OCI-LY3 (cell line): Measurements from ENCODE around the gene PFN1.

ENCODE experiments used
- H2AFZ ChIP-seq: fragments of 200-600, 300-600 bp; shearing (Covaris generic); 2 replicates; pipeline ENCODE4 v1.6.0; 2014; ENCODE audit warnings: antibody characterized with exemption, low read depth, low read length
- H3K27ac ChIP-seq: fragments of 200-600, 300-600 bp; sonication (generic); 2 replicates; pipeline ENCODE4 v1.5.1; 2014; ENCODE audit warnings: mild to moderate bottlenecking, low read length, moderate library complexity, mixed read lengths
- H3K27me3 ChIP-seq: fragments of 200-600, 300-600 bp; sonication (generic); 2 replicates; pipeline ENCODE4 v1.6.1; 2014; ENCODE audit warnings: low read depth, low read length, mixed read lengths
- H3K36me3 ChIP-seq: fragments of 200-600, 300-600 bp; sonication (generic); replicated peaks from 2 replicates; pipeline ENCODE3; 2014; ENCODE audit warnings: low read depth, low read length, mixed read lengths
- H3K4me1 ChIP-seq: fragments of 300-600, 200-600 bp; sonication (generic); 2 replicates; pipeline ENCODE4 v1.6.1; 2014; ENCODE audit warnings: low read length, mixed read lengths
- H3K4me2 ChIP-seq: fragments of 200-600, 300-600 bp; sonication (generic); 2 replicates; pipeline ENCODE4 v1.6.1; 2014; ENCODE audit warnings: low read length, mixed read lengths
- H3K4me3 ChIP-seq: fragments of 300-600, 200-600 bp; sonication (generic); 2 replicates; pipeline ENCODE4 v1.5.1; 2014; ENCODE audit warnings: antibody characterized with exemption, mild to moderate bottlenecking, low read length, moderate library complexity
- H3K79me2 ChIP-seq: fragments of 300-600, 200-600 bp; shearing (Covaris generic); 2 replicates; pipeline ENCODE4 v1.6.1; 2014; ENCODE audit warnings: mild to moderate bottlenecking, low read length, mixed read lengths
- H3K9ac ChIP-seq: fragments of 300-600, 200-600 bp; shearing (Covaris generic); 2 replicates; pipeline ENCODE4 v1.6.0; 2014; ENCODE audit warnings: mild to moderate bottlenecking, low read length, moderate library complexity
- H3K9me3 ChIP-seq: fragments of 200-600, 300-600 bp; shearing (Covaris generic); 2 replicates; pipeline ENCODE4 v1.6.1; 2014; ENCODE audit warnings: low read length, mixed read lengths; ENCODE audit not compliant: insufficient read depth
- H4K20me1 ChIP-seq: fragments of 200-600, 300-600 bp; sonication (generic); 2 replicates; pipeline ENCODE4 v1.6.1; 2016; ENCODE audit warnings: low read length, mixed read lengths; ENCODE audit not compliant: insufficient read depth
- CTCF ChIP-seq: fragments of 200-600, 300-600 bp; sonication (generic); IDR thresholded peaks from 2 replicates; pipeline ENCODE4 v1.5.1; 2014; ENCODE audit warnings: antibody characterized with exemption, low read length, low read depth
- EZH2phosphoT487 ChIP-seq: fragments of 200-600 bp; shearing (Covaris generic); IDR thresholded peaks from 2 replicates; pipeline ENCODE4 v1.6.1; 2018; ENCODE audit warnings: antibody characterized with exemption, mixed run types, low read depth

PFN1 gene

GRCh38 chr17:4980644-4981216 is 32.4 kb upstream of the PFN1 start:
- no peak overlapping the region for H3K4me3 ChIP-seq
- peaks cover 20% of the 10 kb centered on the region for H3K4me1 ChIP-seq
- no peaks in the 10 kb centered on the region for H4K20me1 ChIP-seq
- H3K27me3 ChIP-seq = no peaks in the 10 kb centered on the region
- peaks cover 11% of the 10 kb centered on the region for H3K36me3 ChIP-seq
- no peaks in the 10 kb centered on the region for H3K9me3 ChIP-seq
- peak; percentile 58 for TF ChIP-seq CTCF
- TF ChIP-seq EZH2phosphoT487 = no peak
- H2AFZ ChIP-seq = no peak overlapping the region
- no peak overlapping the region for H3K27ac ChIP-seq
- H3K9ac ChIP-seq = no peak overlapping the region
- H3K4me2 ChIP-seq = peak overlapping the region; percentile 19; the same call in 1 of the 2 replicates
- 0 out of 2 replicates have a peak, but pooled peaks cover under 1% of the 10 kb centered on the region for H3K79me2 ChIP-seq

DNA sequence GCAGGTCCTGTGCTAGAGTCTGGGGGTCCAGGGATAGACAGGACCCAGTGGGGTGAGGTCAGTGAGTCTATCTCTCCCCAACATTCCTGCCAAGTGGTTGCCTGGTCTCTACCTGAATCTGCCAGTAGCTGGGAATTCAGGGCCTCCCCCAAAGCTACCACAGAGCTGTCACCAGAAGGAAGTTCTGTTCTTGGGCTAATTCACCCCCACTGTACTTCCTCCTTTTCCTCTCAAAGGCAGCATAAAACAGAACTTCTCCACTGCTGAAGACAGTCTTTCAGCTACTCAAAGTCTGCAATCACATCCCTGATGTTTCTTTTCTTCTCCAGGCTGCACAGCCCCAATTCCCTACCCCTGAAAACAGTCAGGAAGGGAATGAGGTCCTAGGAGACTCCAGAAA is 30.4 kb upstream of the PFN1 start:
- H3K9me3 ChIP-seq = no peaks in the 10 kb centered on the region
- no peaks in the 10 kb centered on the region for H4K20me1 ChIP-seq
- no peaks in the 10 kb centered on the region for H3K27me3 ChIP-seq
- no peak overlapping the region for H3K9ac ChIP-seq
- no peak overlapping the region for H3K4me2 ChIP-seq
- peaks cover 11% of the 10 kb centered on the region for H3K36me3 ChIP-seq
- H2AFZ ChIP-seq = no peak overlapping the region
- H3K79me2 ChIP-seq = no peaks in the 10 kb centered on the region
- peaks cover 20% of the 10 kb centered on the region for H3K4me1 ChIP-seq
- no peak overlapping the region for H3K4me3 ChIP-seq
- TF ChIP-seq CTCF = no peak
- TF ChIP-seq EZH2phosphoT487 = no peak
- no peak overlapping the region for H3K27ac ChIP-seq

DNA sequence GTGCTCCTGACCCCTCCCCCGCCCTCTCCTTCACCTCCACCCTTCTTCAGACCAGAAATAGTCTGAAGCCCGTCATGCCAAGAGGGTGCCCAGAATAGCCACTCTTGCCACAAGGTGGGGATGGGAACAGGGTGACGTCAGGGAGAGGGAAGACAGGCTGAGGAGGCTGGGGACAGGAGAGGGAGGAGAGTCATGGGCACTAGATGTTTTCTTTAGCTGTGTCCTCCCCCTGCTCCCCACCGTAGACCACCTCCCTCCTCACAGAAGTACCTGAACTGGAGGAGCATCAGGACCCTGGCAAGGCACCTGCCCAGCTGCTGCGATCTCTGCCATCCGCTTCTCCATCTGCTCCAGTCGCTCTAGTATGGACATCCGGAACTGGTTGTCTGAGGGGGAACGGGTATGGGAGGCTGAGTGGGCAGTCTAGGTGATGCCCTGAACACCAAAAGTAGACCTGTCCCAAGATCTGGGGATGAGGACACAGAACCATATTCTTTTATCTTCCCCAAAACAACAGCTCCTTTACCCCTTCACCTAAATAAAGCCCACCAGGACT is 25.9 kb upstream of the PFN1 start:
- H3K36me3 ChIP-seq = peaks cover 17% of the 10 kb centered on the region
- no peak overlapping the region for H3K27ac ChIP-seq
- TF ChIP-seq EZH2phosphoT487 (no peak), CTCF (no peak)

GRCh38 chr17:4973256-4974114 is 25.2 kb upstream of the PFN1 start:
- Histone ChIP-seq H4K20me1 (no peaks in the 10 kb centered on the region), H3K27me3 (no peaks in the 10 kb centered on the region), H3K79me2 (peaks cover 2% of the 10 kb centered on the region; the same call in 1 of the 2 replicates), H3K9me3 (no peaks in the 10 kb centered on the region), H3K27ac (no peak overlapping the region), H2AFZ (no peak overlapping the region), H3K4me3 (no peak overlapping the region), H3K36me3 (peaks cover 20% of the 10 kb centered on the region), H3K4me1 (0 out of 2 replicates have a peak, but pooled peaks cover under 1% of the 10 kb centered on the region), H3K4me2 (no peak overlapping the region), H3K9ac (no peak overlapping the region)
- no peak for TF ChIP-seq EZH2phosphoT487
- no peak for TF ChIP-seq CTCF

More for the DNA sequence above, 25.9 kb upstream of the PFN1 start:
- Histone ChIP-seq H3K27me3 (no peaks in the 10 kb centered on the region), H3K4me2 (no peak overlapping the region), H3K79me2 (no peaks in the 10 kb centered on the region), H3K4me3 (no peak overlapping the region), H3K4me1 (peaks cover 5% of the 10 kb centered on the region; the same call in 1 of the 2 replicates), H2AFZ (no peak overlapping the region), H3K9ac (no peak overlapping the region), H3K9me3 (no peaks in the 10 kb centered on the region), H4K20me1 (no peaks in the 10 kb centered on the region)
